Muscle layer of duodenum (tissue), 2 donors: Measurements from ENCODE around the gene OST4.
"Not testable (repeated sequence)": the region's sequence is repeated elsewhere in the genome, so short reads cannot be mapped to it uniquely, and the experiment has no call there.

Experiments
- H3K27ac ChIP-seq: one replicate; pipeline ENCODE4 v1.7.0; 2013; ENCODE audit warnings: mild to moderate bottlenecking, low read length
- H3K27me3 ChIP-seq: one replicate; pipeline ENCODE4 v1.7.0; 2013; ENCODE audit warnings: low read depth, mild to moderate bottlenecking, control low read depth, low read length
- H3K36me3 ChIP-seq, 2 donors: one replicate each; pipeline ENCODE4 v1.7.0; 2013; ENCODE audit warnings: low read length in 2 of 2, control low read depth in 1 of 2, mild to moderate bottlenecking in 1 of 2; ENCODE audit not compliant: insufficient read depth in 2 of 2, control insufficient read depth in 1 of 2
- H3K4me1 ChIP-seq, 2 donors: one replicate each; pipeline ENCODE4 v1.7.0; 2013; ENCODE audit warnings: low read length in 2 of 2, mild to moderate bottlenecking in 2 of 2, control low read depth in 1 of 2, moderate library complexity in 1 of 2; ENCODE audit not compliant: insufficient read depth in 2 of 2, control insufficient read depth in 1 of 2
- H3K4me3 ChIP-seq, 2 donors: one replicate each; pipeline ENCODE4 v1.7.0; 2013; ENCODE audit warnings: low read length in 2 of 2, low read depth in 1 of 2, mild to moderate bottlenecking in 1 of 2
- H3K9me3 ChIP-seq, 2 donors: one replicate each; pipeline ENCODE4 v1.7.0; 2013; ENCODE audit warnings: low read length in 2 of 2, control low read depth in 1 of 2, mild to moderate bottlenecking in 1 of 2; ENCODE audit not compliant: control insufficient read depth in 1 of 2
- donor health status: healthy.

The OST4 gene

DNA sequence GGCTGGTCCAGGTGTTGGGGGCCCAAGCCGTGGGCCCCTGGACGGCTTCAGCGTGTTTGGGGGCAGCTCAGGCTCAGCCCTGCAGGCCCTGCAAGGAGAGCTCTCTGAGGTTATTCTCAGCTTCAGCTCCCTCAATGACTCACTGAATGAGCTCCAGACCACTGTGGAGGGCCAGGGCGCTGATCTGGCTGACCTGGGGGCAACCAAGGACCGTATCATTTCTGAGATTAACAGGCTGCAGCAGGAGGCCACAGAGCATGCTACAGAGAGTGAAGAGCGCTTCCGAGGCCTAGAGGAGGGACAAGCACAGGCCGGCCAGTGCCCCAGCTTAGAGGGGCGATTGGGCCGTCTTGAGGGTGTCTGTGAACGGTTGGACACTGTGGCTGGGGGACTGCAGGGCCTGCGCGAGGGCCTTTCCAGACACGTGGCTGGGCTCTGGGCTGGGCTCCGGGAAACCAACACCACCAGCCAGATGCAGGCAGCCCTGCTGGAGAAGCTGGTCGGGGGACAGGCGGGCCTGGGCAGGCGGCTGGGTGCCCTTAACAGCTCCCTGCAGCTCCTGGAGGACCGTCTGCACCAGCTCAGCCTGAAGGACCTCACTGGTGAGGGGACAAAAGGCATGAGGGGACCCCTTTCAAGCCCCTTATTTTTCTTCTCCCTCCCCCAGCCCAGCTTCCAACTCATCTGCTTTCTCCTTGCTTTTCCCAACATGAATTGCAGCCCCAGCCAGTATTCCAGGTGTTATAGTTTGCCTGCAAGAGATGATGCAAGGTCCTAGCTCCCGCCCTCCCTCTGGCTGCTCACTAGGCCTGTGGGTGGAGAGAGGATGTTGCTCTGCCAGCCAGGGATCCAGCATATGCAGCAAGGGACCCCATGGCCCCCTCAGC lies 12.2 kb upstream of the OST4 start:
- Histone ChIP-seq H3K9me3 (no peaks in the 10 kb centered on the region), H3K27me3 (no peaks in the 10 kb centered on the region), H3K4me1 (peaks cover 15 to 68% of the 10 kb centered on the region in 2 donors), H3K4me3 (peak overlapping the region in 1 of 2 donors; percentile 4), H3K27ac (no peak overlapping the region), H3K36me3 (peaks cover 0 to 13% of the 10 kb centered on the region in 2 donors)

GRCh38 chr2:27082773-27083409 lies 11.4 kb upstream of the OST4 start:
- Histone ChIP-seq H3K4me1 (peaks cover 15 to 68% of the 10 kb centered on the region in 2 donors), H3K4me3 (peak overlapping the region in 1 of 2 donors; percentile 4), H3K27me3 (no peaks in the 10 kb centered on the region), H3K9me3 (no peaks in the 10 kb centered on the region), H3K27ac (no peak overlapping the region), H3K36me3 (peaks cover 0 to 13% of the 10 kb centered on the region in 2 donors)

DNA sequence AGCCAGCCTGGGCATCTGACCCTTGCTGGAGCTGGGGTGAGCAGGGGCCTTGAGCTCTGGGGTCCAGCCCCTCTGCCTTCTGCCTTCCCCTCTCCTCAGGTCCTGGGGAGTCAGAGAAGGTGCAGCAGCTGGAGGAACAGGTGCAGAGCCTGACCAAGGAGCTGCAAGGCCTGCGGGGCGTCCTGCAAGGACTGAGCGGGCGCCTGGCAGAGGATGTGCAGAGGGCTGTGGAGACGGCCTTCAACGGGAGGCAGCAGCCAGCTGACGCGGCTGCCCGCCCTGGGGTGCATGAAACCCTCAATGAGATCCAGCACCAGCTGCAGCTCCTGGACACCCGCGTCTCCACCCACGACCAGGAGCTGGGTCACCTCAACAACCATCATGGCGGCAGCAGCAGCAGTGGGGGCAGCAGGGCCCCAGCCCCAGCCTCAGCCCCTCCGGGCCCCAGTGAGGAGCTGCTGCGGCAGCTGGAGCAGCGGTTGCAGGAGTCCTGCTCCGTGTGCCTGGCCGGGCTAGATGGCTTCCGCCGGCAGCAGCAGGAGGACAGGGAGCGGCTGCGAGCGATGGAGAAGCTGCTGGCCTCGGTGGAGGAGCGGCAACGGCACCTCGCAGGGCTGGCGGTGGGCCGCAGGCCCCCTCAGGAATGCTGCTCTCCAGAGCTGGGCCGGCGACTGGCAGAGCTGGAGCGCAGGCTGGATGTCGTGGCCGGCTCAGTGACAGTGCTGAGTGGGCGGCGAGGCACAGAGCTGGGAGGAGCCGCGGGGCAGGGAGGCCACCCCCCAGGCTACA lies 10.7 kb upstream of the OST4 start:
- Histone ChIP-seq H3K27ac (peak overlapping the region; percentile 78), H3K9me3 (no peaks in the 10 kb centered on the region), H3K27me3 (no peaks in the 10 kb centered on the region), H3K36me3 (peaks cover 0 to 13% of the 10 kb centered on the region in 2 donors), H3K4me1 (peaks cover 15 to 63% of the 10 kb centered on the region in 2 donors), H3K4me3 (peak overlapping the region; percentile 72 to 73)

- H3K9me3 ChIP-seq, result no peaks in the 10 kb centered on the region
- peaks cover 15 to 65% of the 10 kb centered on the region in 2 donors for H3K4me1 ChIP-seq
- peaks cover 0 to 13% of the 10 kb centered on the region in 2 donors for H3K36me3 ChIP-seq
- peak overlapping the region; percentile 72 to 73 for H3K4me3 ChIP-seq
- H3K27me3 ChIP-seq, result no peaks in the 10 kb centered on the region
- H3K27ac ChIP-seq, result peak overlapping the region; percentile 58
Measured at GRCh38 chr2:27080603-27080936, 9.1 kb upstream of the OST4 start.

GRCh38 chr2:27080140-27080469 lies 8.7 kb upstream of the OST4 start:
- H3K27ac ChIP-seq, result peak overlapping the region; percentile 58

DNA sequence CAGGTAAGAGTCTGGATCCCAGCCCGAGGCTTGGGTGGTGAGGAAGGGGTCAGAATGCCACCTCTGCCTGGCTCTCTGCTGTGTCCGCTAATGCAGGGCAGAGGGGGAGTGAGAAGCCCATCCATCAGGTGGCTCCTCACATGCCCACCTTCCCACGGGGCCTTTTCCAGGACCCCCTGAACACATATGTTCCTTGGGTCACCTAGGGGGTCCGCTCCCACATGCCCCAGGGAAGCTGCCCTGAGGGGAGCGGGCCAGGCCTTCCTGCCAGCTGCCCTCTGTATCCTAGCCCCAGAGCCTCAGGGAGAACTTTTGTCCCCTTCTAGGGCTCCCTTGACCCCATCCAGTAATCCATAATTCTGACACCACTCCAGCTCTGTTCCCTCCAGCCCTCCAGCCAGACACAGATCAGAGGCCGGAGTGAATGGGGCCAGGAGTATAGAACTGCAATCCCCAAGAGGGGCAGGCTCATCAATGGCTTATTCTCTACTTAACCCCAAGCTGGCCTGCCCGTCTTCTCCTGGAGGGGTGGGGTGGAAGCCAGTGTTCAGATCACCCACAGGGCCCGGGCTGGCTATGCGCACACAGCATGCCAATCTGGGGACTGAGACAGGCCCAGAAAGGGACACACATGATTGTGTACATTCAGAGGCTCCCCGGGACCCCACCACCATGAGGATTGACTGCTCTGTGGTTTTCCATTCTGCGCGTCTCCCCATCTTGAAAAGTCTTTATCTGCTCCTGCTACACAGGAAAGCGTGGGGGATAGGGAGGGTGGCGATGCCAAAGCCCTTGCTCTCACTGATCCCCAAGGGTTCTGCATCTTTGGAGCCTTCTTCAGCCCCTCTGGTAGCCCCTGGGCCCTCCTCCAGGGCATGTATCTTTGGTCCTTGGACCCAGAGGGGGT lies 8.0 kb upstream of the OST4 start:
- peak overlapping the region; percentile 58 for H3K27ac ChIP-seq
- H3K4me3 ChIP-seq, result peak overlapping the region; percentile 72 to 73
- peaks cover 13 to 65% of the 10 kb centered on the region in 2 donors for H3K4me1 ChIP-seq
- peaks cover 0 to 13% of the 10 kb centered on the region in 2 donors for H3K36me3 ChIP-seq
- H3K27me3 ChIP-seq, result no peaks in the 10 kb centered on the region
- no peaks in the 10 kb centered on the region for H3K9me3 ChIP-seq

More at GRCh38 chr2:27080140-27080469, 8.7 kb upstream of the OST4 start:
- Histone ChIP-seq H3K36me3 (peaks cover 0 to 13% of the 10 kb centered on the region in 2 donors), H3K4me1 (peaks cover 12 to 65% of the 10 kb centered on the region in 2 donors), H3K4me3 (peak overlapping the region; percentile 72 to 73), H3K9me3 (no peaks in the 10 kb centered on the region), H3K27me3 (no peaks in the 10 kb centered on the region)

- H3K9me3 ChIP-seq, result no peaks in the 10 kb centered on the region
- peak within 1 kb of the TSS; percentile 74 for H3K27ac ChIP-seq
- H3K36me3 ChIP-seq, result peaks cover 0 to 13% of the 10 kb centered on the region in 2 donors
- H3K4me3 ChIP-seq, result peak within 1 kb of the TSS; percentile 72 to 73
- peaks cover 18 to 65% of the 10 kb centered on the region in 2 donors for H3K4me1 ChIP-seq
- H3K27me3 ChIP-seq, result no peaks in the 10 kb centered on the region
Measured at GRCh38 chr2:27078267-27079194, 7.1 kb upstream of the OST4 start, which contains the start of gene EMILIN1. Gene EMILIN1, plus strand, starts transcription at chr2:27078615. Its CDS starts 451 bp downstream, at chr2:27079066.

- Histone ChIP-seq H3K27ac (no peak overlapping the region), H3K9me3 (no peaks in the 10 kb centered on the region), H3K4me3 (no peak overlapping the region), H3K27me3 (no peaks in the 10 kb centered on the region), H3K36me3 (peaks cover 0 to 4% of the 10 kb centered on the region in 2 donors), H3K4me1 (peaks cover 18 to 65% of the 10 kb centered on the region in 2 donors)
Measured at GRCh38 chr2:27077231-27077630, 5.8 kb upstream of the OST4 start.

GRCh38 chr2:27076323-27076722 lies 4.9 kb upstream of the OST4 start:
- Histone ChIP-seq H3K9me3 (no peaks in the 10 kb centered on the region), H3K36me3 (no peaks in the 10 kb centered on the region), H3K4me3 (no peak overlapping the region), H3K4me1 (peaks cover 12 to 57% of the 10 kb centered on the region in 2 donors), H3K27me3 (no peaks in the 10 kb centered on the region), H3K27ac (no peak overlapping the region)

GRCh38 chr2:27075566-27075871 lies 4.1 kb upstream of the OST4 start:
- H3K4me3 ChIP-seq, H3K27me3 ChIP-seq, H3K36me3 ChIP-seq, H3K27ac ChIP-seq, H3K9me3 ChIP-seq: not testable (repeated sequence)
- H3K4me1 ChIP-seq, result peaks cover 11 to 52% of the 10 kb centered on the region in 2 donors
